Measurements from ENCODE around the gene PPP1R14B.
A peak's percentile ranks its signal among the peaks of the same experiment; 100 is the strongest.

PPP1R14B gene

DNA sequence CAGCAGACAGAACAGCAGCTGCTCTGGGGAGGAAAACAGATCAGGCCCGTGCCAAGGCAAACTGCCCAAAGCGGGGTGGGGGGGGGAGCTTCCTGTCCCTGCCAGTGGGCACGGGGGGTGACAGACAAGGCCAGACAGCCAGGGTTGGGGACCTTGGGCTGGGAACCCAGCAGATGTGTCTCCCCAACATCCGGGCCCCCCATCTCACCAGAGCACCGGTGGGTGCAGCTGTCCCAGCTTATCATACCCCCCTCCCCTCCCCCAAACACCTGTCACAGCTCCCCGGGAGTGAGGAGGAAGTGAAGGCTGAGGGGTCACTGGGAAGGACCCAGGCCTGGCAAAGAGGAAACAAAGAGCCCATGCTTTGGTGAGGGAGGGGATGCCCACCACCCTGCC lies 1.3 kb downstream of the PPP1R14B start:
- no peaks in the 10 kb centered on the region for H3K36me3 ChIP-seq (replicated peaks; ENCODE audit: insufficient read depth, low read length)
- H3K9ac ChIP-seq (ENCODE audit: low read length) = peak overlapping the region; percentile 86
- peak overlapping the region; percentile 47; the same call in 1 of the 2 replicates for H3K27ac ChIP-seq (ENCODE audit: low read length)
- H3K4me1 ChIP-seq (ENCODE audit: low read length) = peaks cover 9% of the 10 kb centered on the region
- no peaks in the 10 kb centered on the region for H4K20me1 ChIP-seq (ENCODE audit: insufficient read depth, low read length)
- peaks cover 3% of the 10 kb centered on the region; the same call in 1 of the 2 replicates for H3K27me3 ChIP-seq (replicated peaks; ENCODE audit: insufficient read depth, low read length)
- no peak overlapping the region for H2AFZ ChIP-seq (ENCODE audit: low read length)
- no peaks in the 10 kb centered on the region for H3K9me2 ChIP-seq (replicated peaks; ENCODE audit: insufficient read depth, low read length)
- H3F3A ChIP-seq (ENCODE audit: insufficient read depth, low read length) = peaks cover 15% of the 10 kb centered on the region
- H3K4me3 ChIP-seq (ENCODE audit: low read length) = peak overlapping the region; percentile 99
- no peaks in the 10 kb centered on the region for H3K9me3 ChIP-seq (replicated peaks; ENCODE audit: insufficient read depth, low read length)
- TF ChIP-seq EZH2 (optimal IDR thresholded peaks at IDR 0.05; ENCODE audit: low read depth, low read length) (no peak), EZH2phosphoT487 (IDR thresholded peaks at IDR 0.05; ENCODE audit: low read length) (no peak)
- TF ChIP-seq, protein P1, sequence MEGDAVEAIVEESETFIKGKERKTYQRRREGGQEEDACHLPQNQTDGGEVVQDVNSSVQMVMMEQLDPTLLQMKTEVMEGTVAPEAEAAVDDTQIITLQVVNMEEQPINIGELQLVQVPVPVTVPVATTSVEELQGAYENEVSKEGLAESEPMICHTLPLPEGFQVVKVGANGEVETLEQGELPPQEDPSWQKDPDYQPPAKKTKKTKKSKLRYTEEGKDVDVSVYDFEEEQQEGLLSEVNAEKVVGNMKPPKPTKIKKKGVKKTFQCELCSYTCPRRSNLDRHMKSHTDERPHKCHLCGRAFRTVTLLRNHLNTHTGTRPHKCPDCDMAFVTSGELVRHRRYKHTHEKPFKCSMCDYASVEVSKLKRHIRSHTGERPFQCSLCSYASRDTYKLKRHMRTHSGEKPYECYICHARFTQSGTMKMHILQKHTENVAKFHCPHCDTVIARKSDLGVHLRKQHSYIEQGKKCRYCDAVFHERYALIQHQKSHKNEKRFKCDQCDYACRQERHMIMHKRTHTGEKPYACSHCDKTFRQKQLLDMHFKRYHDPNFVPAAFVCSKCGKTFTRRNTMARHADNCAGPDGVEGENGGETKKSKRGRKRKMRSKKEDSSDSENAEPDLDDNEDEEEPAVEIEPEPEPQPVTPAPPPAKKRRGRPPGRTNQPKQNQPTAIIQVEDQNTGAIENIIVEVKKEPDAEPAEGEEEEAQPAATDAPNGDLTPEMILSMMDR (IDR thresholded peaks at IDR 0.05; ENCODE audit: low read length) = no peak
- DNase-seq = peak; percentile 29
- H3K79me2 ChIP-seq (ENCODE audit: low read length) = peaks cover 40% of the 10 kb centered on the region
- peak overlapping the region; percentile 84 for H3K4me2 ChIP-seq (ENCODE audit: low read depth, low read length)

DNA sequence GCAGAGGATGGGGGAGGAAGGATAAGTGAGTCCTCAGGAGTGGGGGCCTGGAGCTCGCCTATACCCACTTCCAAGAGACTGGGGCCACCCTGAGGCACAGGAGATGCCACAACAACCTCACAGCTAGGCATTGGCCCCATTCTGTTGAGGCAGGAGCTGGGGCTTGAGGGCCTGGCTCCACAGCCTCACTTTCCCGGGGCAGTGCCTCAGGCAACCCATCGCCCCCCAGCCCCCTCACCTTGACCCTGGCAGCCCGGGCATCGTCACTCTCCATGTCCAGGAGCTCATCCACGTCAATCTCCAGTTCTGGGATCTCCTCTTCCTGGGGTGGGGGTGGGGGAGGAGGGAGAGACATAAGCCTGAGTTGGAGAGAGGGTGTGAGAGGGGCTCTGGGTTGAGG lies 1.8 kb downstream of the PPP1R14B start:
- Histone ChIP-seq H3K4me3 (ENCODE audit: low read length) (peak overlapping the region; percentile 99), H3K4me2 (ENCODE audit: low read depth, low read length) (peak overlapping the region; percentile 84), H3K4me1 (ENCODE audit: low read length) (peaks cover 13% of the 10 kb centered on the region), H3K27me3 (replicated peaks; ENCODE audit: insufficient read depth, low read length) (no peaks in the 10 kb centered on the region), H2AFZ (ENCODE audit: low read length) (no peak overlapping the region), H3K9ac (ENCODE audit: low read length) (peak overlapping the region; percentile 86; the same call in 1 of the 2 replicates), H3K9me3 (replicated peaks; ENCODE audit: insufficient read depth, low read length) (no peaks in the 10 kb centered on the region), H3F3A (ENCODE audit: insufficient read depth, low read length) (peaks cover 20% of the 10 kb centered on the region), H3K79me2 (ENCODE audit: low read length) (peaks cover 40% of the 10 kb centered on the region), H3K27ac (ENCODE audit: low read length) (peak overlapping the region; percentile 47; the same call in 1 of the 2 replicates), H4K20me1 (ENCODE audit: insufficient read depth, low read length) (no peaks in the 10 kb centered on the region), H3K9me2 (replicated peaks; ENCODE audit: insufficient read depth, low read length) (no peaks in the 10 kb centered on the region), H3K36me3 (replicated peaks; ENCODE audit: insufficient read depth, low read length) (no peaks in the 10 kb centered on the region)
- no peak for TF ChIP-seq EZH2phosphoT487 (IDR thresholded peaks at IDR 0.05; ENCODE audit: low read length)
- TF ChIP-seq, protein P1 (IDR thresholded peaks at IDR 0.05; ENCODE audit: low read length) = no peak
- TF ChIP-seq EZH2 (optimal IDR thresholded peaks at IDR 0.05; ENCODE audit: low read depth, low read length) = no peak
- DNase-seq = no peak

DNA sequence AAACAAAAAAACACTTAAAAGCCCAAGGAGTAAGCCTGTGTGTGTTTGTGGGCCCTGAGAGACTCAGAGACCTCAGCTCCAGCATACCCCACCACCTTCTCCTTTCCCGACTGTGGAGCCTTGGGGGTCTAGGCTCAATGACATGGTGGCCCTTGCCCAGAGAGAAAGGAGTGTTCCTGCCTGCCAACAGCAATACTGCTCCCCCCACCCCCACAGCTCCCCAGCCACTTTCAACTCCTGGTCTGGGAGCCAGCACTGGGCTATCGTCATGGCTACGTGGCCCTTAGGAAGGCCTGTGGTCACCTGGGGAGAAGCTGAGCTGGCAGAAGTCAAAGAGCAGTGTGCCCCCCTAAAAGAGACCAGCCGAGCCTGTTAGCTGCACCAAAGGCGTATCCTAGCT lies 2.6 kb downstream of the PPP1R14B start:
- Histone ChIP-seq H3F3A (ENCODE audit: insufficient read depth, low read length) (peaks cover 26% of the 10 kb centered on the region), H3K4me3 (ENCODE audit: low read length) (no peak overlapping the region), H3K9ac (ENCODE audit: low read length) (no peak overlapping the region), H3K79me2 (ENCODE audit: low read length) (peaks cover 40% of the 10 kb centered on the region), H3K36me3 (replicated peaks; ENCODE audit: insufficient read depth, low read length) (no peaks in the 10 kb centered on the region), H2AFZ (ENCODE audit: low read length) (no peak overlapping the region), H3K9me2 (replicated peaks; ENCODE audit: insufficient read depth, low read length) (no peaks in the 10 kb centered on the region), H3K4me2 (ENCODE audit: low read depth, low read length) (no peak overlapping the region), H4K20me1 (ENCODE audit: insufficient read depth, low read length) (no peaks in the 10 kb centered on the region), H3K27ac (ENCODE audit: low read length) (no peak overlapping the region), H3K27me3 (replicated peaks; ENCODE audit: insufficient read depth, low read length) (no peaks in the 10 kb centered on the region), H3K9me3 (replicated peaks; ENCODE audit: insufficient read depth, low read length) (no peaks in the 10 kb centered on the region), H3K4me1 (ENCODE audit: low read length) (peaks cover 20% of the 10 kb centered on the region)
- TF ChIP-seq, protein P1 (IDR thresholded peaks at IDR 0.05; ENCODE audit: low read length) = no peak
- TF ChIP-seq EZH2 (optimal IDR thresholded peaks at IDR 0.05; ENCODE audit: low read depth, low read length) (no peak), EZH2phosphoT487 (IDR thresholded peaks at IDR 0.05; ENCODE audit: low read length) (no peak)
- DNase-seq = no peak

Data from MM.1S (cell line).